ENCODE data around the gene NOL4L.

The NOL4L gene

DNA sequence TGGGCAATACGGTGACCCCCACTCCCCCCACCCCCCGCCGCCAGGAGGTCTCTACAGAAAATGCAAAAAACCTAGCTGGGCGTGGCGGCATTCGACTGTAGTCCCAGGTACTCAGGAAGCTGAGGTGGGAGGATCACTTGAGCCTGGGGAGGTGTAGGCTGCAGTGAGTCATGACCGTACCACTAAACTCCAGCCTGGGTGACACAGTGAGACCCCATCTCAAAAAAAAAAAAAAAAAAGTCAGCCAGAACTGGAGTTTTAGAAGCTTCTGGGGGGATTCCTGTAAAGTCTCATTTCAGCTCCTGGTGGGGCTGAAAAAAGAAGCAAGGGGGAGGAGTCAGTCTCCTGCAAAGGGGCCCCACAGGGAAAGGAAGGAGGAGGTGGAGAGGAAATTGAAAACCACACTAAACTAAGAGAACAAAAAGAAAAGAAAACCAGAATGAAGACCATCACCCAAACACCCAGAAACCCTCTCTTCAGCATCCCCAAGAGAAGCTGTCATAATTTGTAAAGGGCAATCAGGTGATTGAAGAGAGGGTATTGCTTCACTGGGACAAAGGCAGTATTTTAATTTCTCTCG, 50.4 kb downstream of the NOL4L start:
- ATAC-seq (ENCODE audit: low read depth): no peak
- Mint-ChIP-seq H3K4me3 (peak overlapping the region; percentile 87), H3K27me3 (no peaks in the 10 kb centered on the region)

GRCh38 chr20:32533732-32534131, 51.4 kb downstream of the NOL4L start:
- Mint-ChIP-seq H3K36me3 (no peaks in the 10 kb centered on the region), H3K4me1 (peaks cover 31% of the 10 kb centered on the region), H3K27ac (no peak overlapping the region), H3K27me3 (no peaks in the 10 kb centered on the region), H3K4me3 (no peak overlapping the region), H3K9me3 (no peaks in the 10 kb centered on the region)
- ATAC-seq (ENCODE audit: low read depth) (no peak), DNase-seq (ENCODE audit: low spot score in 2 of 2) (no peak)

More for the DNA sequence above, 50.4 kb downstream of the NOL4L start:
- Mint-ChIP-seq H3K36me3 (no peaks in the 10 kb centered on the region), H3K27ac (peak overlapping the region; percentile 96), H3K4me1 (peaks cover 36% of the 10 kb centered on the region), H3K9me3 (no peaks in the 10 kb centered on the region)
- no peak for DNase-seq (ENCODE audit: low spot score in 2 of 2)

- Mint-ChIP-seq H3K36me3 (no peaks in the 10 kb centered on the region), H3K9me3 (no peaks in the 10 kb centered on the region), H3K4me1 (peaks cover 34% of the 10 kb centered on the region), H3K27ac (peak overlapping the region; percentile 38), H3K27me3 (no peaks in the 10 kb centered on the region), H3K4me3 (no peak overlapping the region)
- DNase-seq (ENCODE audit: low spot score in 2 of 2) (no peak), ATAC-seq (ENCODE audit: low read depth) (no peak)
Measured at GRCh38 chr20:32532246-32532645, 52.9 kb downstream of the NOL4L start.

GRCh38 chr20:32528905-32529670, 56.0 kb downstream of the NOL4L start:
- H3K27me3 Mint-ChIP-seq: no peaks in the 10 kb centered on the region
- ATAC-seq (ENCODE audit: low read depth) (no peak), DNase-seq (ENCODE audit: low spot score in 2 of 2) (no peak)
- no peaks in the 10 kb centered on the region for H3K9me3 Mint-ChIP-seq
- H3K27ac Mint-ChIP-seq: peak overlapping the region; percentile 29
- peaks cover 42% of the 10 kb centered on the region for H3K4me1 Mint-ChIP-seq
- H3K36me3 Mint-ChIP-seq: peaks cover 5% of the 10 kb centered on the region
- no peak overlapping the region for H3K4me3 Mint-ChIP-seq

GRCh38 chr20:32528171-32528891, 56.8 kb downstream of the NOL4L start:
- H3K4me3 Mint-ChIP-seq: no peak overlapping the region
- no peaks in the 10 kb centered on the region for H3K9me3 Mint-ChIP-seq
- no peak for DNase-seq (ENCODE audit: low spot score in 2 of 2)
- H3K4me1 Mint-ChIP-seq: peaks cover 39% of the 10 kb centered on the region
- ATAC-seq (ENCODE audit: low read depth): no peak
- peaks cover 5% of the 10 kb centered on the region for H3K36me3 Mint-ChIP-seq
- peak overlapping the region; percentile 62 for H3K27ac Mint-ChIP-seq
- no peaks in the 10 kb centered on the region for H3K27me3 Mint-ChIP-seq

DNA sequence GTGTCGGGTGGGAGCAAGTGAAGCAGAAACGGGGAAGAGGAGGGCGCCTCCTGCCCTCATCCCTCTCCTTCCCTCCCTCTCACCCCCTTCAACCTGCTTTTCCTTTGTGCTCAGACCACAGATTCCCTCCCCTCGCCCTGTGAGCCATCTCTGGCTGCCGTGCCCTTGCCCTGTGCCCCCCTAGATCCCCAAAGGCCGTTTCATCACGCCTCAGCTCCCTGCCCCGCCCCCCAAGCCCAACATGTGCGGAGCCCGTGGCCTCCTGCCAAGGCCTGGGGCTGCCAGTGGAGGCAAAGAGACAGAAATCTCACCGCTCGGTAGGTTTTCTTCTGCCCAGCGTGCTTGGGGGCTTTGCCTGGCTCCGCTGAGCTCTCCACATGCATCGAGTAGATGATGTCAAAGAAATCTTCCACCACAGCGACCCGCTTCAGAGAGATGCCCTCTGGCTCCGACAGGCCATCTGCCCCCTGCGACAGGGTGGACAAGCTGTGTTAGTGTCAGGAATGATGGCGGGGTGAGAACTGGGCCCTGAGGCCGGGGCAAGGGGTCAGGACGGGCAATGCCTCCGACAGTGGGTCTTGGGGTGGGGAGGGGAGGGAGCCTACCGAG, 57.6 kb downstream of the NOL4L start:
- ATAC-seq (ENCODE audit: low read depth) (no peak), DNase-seq (ENCODE audit: low spot score in 2 of 2) (no peak)
- H3K9me3 Mint-ChIP-seq: no peaks in the 10 kb centered on the region
- peak overlapping the region; percentile 88 for H3K27ac Mint-ChIP-seq
- H3K36me3 Mint-ChIP-seq: peaks cover 5% of the 10 kb centered on the region
- H3K4me1 Mint-ChIP-seq: peaks cover 43% of the 10 kb centered on the region
- H3K27me3 Mint-ChIP-seq: no peaks in the 10 kb centered on the region
- H3K4me3 Mint-ChIP-seq: no peak overlapping the region

- no peaks in the 10 kb centered on the region for H3K9me3 Mint-ChIP-seq
- H3K36me3 Mint-ChIP-seq: peaks cover 5% of the 10 kb centered on the region
- H3K27ac Mint-ChIP-seq: peak overlapping the region; percentile 88
- DNase-seq (ENCODE audit: low spot score in 2 of 2) (no peak), ATAC-seq (ENCODE audit: low read depth) (no peak)
- no peaks in the 10 kb centered on the region for H3K27me3 Mint-ChIP-seq
- H3K4me1 Mint-ChIP-seq: peaks cover 45% of the 10 kb centered on the region
- H3K4me3 Mint-ChIP-seq: no peak overlapping the region
Measured at GRCh38 chr20:32527052-32527446, 58.1 kb downstream of the NOL4L start.

GRCh38 chr20:32526541-32526940, 58.6 kb downstream of the NOL4L start:
- ATAC-seq (ENCODE audit: low read depth) (peak; percentile 28), DNase-seq (ENCODE audit: low spot score in 2 of 2) (no peak)
- no peaks in the 10 kb centered on the region for H3K9me3 Mint-ChIP-seq
- H3K27ac Mint-ChIP-seq: peak overlapping the region; percentile 73
- peaks cover 5% of the 10 kb centered on the region for H3K36me3 Mint-ChIP-seq
- H3K4me3 Mint-ChIP-seq: no peak overlapping the region
- no peaks in the 10 kb centered on the region for H3K27me3 Mint-ChIP-seq
- peaks cover 45% of the 10 kb centered on the region for H3K4me1 Mint-ChIP-seq

DNA sequence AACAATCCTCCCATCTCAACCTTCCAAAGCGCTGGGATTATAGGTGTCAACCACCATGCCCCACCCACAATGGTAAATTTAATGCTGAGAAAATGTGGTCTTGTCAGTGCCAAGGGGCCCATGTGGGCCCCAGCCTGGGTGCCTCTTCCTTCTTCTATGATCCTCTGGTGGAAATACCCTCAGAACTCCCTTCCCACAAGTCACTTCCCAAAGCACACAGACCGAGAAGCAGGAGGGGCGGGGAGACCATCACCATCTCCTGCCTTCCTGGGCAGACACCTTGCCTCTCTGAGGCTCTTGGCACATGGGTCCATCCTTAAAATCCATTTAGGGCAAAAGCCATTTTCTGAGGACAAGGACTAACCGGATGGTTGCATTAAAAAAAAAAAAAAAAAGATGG, 59.0 kb downstream of the NOL4L start:
- peaks cover 45% of the 10 kb centered on the region for H3K4me1 Mint-ChIP-seq
- no peaks in the 10 kb centered on the region for H3K9me3 Mint-ChIP-seq
- no peak for ATAC-seq (ENCODE audit: low read depth)
- no peak for DNase-seq (ENCODE audit: low spot score in 2 of 2)
- H3K27me3 Mint-ChIP-seq: no peaks in the 10 kb centered on the region
- H3K27ac Mint-ChIP-seq: peak overlapping the region; percentile 73
- H3K36me3 Mint-ChIP-seq: peaks cover 5% of the 10 kb centered on the region
- no peak overlapping the region for H3K4me3 Mint-ChIP-seq

DNA sequence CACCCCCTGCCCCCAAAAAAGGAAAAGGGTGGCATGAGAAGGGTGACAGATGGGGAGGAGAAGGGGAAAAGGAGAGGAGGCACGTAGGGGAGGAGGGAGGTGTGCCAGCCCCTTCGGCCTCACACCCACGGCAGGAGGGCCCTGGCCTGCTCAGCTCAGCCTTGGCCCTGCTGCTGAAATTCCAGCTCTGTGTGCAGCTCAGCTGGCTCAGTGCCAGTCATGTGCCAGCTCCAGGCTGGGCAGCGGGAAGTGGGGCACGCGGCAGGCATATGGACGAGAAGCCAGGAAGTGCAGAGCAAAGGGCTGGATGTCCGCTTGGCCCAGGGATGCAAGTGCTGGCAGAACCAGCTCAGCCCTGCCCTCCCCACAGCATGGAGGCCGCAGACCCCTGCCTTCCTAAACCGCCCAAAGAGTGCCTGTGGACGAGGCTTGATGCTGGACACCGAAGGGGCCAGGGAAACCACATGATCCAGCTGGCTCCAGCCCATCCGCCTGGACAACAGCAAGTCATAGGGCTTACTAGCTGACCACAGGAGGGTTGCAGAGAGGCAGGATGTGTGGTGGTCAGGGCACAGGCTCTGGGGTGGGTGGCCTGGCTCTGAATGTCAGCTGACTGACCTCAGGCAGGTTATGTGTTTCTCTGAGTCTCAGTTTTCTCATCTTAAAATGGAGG, 60.2 kb downstream of the NOL4L start:
- peak overlapping the region; percentile 37 for H3K27ac Mint-ChIP-seq
- ATAC-seq (ENCODE audit: low read depth) (no peak), DNase-seq (ENCODE audit: low spot score in 2 of 2) (no peak)
- H3K4me3 Mint-ChIP-seq: no peak overlapping the region
- peaks cover 47% of the 10 kb centered on the region for H3K4me1 Mint-ChIP-seq
- peaks cover 7% of the 10 kb centered on the region for H3K36me3 Mint-ChIP-seq
- no peaks in the 10 kb centered on the region for H3K9me3 Mint-ChIP-seq
- H3K27me3 Mint-ChIP-seq: no peaks in the 10 kb centered on the region

- Mint-ChIP-seq H3K36me3 (peaks cover 7% of the 10 kb centered on the region), H3K27me3 (no peaks in the 10 kb centered on the region), H3K9me3 (no peaks in the 10 kb centered on the region), H3K4me3 (no peak overlapping the region), H3K27ac (peak overlapping the region; percentile 60), H3K4me1 (peaks cover 47% of the 10 kb centered on the region)
- ATAC-seq (ENCODE audit: low read depth) (no peak), DNase-seq (ENCODE audit: low spot score in 2 of 2) (no peak)
Measured at GRCh38 chr20:32523613-32524213, 61.4 kb downstream of the NOL4L start.

GRCh38 chr20:32522776-32523612, 62.1 kb downstream of the NOL4L start:
- H3K9me3 Mint-ChIP-seq: no peaks in the 10 kb centered on the region
- H3K27ac Mint-ChIP-seq: peak overlapping the region; percentile 60
- no peak for ATAC-seq (ENCODE audit: low read depth)
- H3K4me3 Mint-ChIP-seq: peak overlapping the region; percentile 38
- peaks cover 43% of the 10 kb centered on the region for H3K4me1 Mint-ChIP-seq
- no peaks in the 10 kb centered on the region for H3K27me3 Mint-ChIP-seq
- no peak for DNase-seq (ENCODE audit: low spot score in 2 of 2)
- peaks cover 7% of the 10 kb centered on the region for H3K36me3 Mint-ChIP-seq

- no peaks in the 10 kb centered on the region for H3K27me3 Mint-ChIP-seq
- H3K4me3 Mint-ChIP-seq: peak overlapping the region; percentile 38
- peaks cover 7% of the 10 kb centered on the region for H3K36me3 Mint-ChIP-seq
- no peaks in the 10 kb centered on the region for H3K9me3 Mint-ChIP-seq
- H3K4me1 Mint-ChIP-seq: peaks cover 40% of the 10 kb centered on the region
- ATAC-seq (ENCODE audit: low read depth) (peak; percentile 48), DNase-seq (ENCODE audit: low spot score in 2 of 2) (no peak)
- no peak overlapping the region for H3K27ac Mint-ChIP-seq
Measured at GRCh38 chr20:32522526-32522775, 62.7 kb downstream of the NOL4L start.
